CD4-positive, alpha-beta T cell treated with Interleukin-12 subunit alpha and Interleukin-12 subunit beta, for 1 hour (primary cell): ENCODE data around the gene AP1G2.
"Not testable (repeated sequence)": the region's sequence is repeated elsewhere in the genome, so short reads cannot be mapped to it uniquely, and the experiment has no call there.

Experiments
- DNase-seq: peaks from one replicate; pipeline ENCODE4 v3.0.0-alpha.2; 2020

AP1G2 gene, protein sequence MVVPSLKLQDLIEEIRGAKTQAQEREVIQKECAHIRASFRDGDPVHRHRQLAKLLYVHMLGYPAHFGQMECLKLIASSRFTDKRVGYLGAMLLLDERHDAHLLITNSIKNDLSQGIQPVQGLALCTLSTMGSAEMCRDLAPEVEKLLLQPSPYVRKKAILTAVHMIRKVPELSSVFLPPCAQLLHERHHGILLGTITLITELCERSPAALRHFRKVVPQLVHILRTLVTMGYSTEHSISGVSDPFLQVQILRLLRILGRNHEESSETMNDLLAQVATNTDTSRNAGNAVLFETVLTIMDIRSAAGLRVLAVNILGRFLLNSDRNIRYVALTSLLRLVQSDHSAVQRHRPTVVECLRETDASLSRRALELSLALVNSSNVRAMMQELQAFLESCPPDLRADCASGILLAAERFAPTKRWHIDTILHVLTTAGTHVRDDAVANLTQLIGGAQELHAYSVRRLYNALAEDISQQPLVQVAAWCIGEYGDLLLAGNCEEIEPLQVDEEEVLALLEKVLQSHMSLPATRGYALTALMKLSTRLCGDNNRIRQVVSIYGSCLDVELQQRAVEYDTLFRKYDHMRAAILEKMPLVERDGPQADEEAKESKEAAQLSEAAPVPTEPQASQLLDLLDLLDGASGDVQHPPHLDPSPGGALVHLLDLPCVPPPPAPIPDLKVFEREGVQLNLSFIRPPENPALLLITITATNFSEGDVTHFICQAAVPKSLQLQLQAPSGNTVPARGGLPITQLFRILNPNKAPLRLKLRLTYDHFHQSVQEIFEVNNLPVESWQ

DNA sequence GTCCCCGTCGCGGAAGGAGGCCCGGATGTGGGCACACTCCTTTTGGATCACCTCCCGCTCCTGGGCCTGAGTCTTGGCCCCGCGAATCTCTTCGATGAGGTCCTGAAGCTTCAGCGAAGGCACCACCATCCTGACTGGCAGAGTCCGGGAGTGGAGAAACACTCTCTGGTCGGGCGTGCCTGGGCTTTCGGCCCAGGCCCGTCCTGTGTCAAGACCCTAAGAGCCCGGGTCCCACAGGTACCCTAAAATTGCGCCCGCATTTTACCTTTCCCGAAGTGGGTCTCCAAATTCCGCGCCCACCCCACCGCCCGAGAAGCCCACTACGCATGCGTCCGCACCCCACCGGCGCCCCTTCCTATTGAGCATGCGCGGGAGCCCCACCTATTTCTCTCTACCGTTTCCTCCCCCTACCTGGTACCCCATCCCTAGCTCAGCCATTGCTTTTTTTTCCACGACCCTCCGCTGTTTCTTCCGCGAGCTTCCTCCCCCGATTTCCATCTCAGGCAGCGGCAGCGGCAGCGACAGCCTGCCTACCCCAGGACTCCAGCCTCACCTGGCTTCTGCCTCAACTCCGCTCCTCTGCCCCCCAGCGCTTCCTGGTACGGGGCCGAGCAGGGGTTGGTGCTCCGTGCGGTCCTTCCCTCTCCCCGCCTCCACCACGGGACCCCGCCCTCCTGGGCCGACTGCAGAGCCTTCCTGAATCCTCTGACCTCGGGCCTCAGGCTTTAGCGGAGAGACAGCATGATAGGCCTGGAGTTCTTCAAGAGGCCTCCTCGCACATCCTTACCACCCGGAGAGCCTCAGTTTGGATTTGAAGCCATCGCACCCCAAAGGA, at the start of gene AP1G2:
Gene AP1G2 (minus strand): TSS at position 606 of the 835 bp plus-strand sequence. CDS start 477 bp downstream, at position 129.
- DNase-seq = peak; percentile 86

DNA sequence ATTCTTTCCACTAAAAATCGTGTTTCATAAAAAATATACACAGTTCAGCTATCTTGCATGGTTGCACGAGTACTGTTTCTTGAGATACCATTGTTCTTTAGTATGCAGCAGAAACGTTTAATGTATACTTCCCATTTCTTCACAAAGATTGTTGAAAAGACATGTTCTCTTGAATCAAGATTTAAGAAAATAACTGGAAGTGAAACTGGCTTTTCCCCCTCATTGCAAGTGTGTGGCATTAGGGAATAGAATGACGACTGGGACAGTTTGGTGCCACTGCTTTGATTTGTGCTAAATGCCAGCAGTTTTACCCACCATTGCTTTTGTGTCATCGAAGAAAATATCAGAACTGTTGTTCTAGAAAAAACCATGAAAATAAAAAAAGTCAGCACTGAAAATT, 48.3 kb upstream of the AP1G2 start:
- DNase-seq = no peak

DNA sequence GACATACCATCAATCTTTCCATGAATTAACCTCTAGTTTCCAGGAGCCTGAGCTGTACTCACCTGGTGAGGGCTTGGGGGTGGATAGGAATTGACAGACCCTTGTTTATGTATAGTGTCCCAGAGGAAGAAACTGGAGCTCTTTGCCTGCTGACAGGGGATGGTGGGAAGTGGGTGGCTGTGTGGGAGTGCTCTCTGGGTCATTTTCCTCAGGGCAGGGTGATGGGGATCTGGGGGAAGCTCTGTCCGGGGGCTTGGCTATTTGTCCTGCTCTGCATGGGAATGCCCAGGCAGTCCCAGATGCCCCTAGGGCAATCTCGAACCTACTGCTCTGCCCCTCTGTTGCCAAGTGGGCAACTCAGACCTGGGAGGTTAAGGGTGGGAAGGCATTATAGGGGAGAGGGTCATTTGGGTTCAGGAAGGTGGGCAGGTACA, 46.8 kb upstream of the AP1G2 start:
- no peak for DNase-seq

DNA sequence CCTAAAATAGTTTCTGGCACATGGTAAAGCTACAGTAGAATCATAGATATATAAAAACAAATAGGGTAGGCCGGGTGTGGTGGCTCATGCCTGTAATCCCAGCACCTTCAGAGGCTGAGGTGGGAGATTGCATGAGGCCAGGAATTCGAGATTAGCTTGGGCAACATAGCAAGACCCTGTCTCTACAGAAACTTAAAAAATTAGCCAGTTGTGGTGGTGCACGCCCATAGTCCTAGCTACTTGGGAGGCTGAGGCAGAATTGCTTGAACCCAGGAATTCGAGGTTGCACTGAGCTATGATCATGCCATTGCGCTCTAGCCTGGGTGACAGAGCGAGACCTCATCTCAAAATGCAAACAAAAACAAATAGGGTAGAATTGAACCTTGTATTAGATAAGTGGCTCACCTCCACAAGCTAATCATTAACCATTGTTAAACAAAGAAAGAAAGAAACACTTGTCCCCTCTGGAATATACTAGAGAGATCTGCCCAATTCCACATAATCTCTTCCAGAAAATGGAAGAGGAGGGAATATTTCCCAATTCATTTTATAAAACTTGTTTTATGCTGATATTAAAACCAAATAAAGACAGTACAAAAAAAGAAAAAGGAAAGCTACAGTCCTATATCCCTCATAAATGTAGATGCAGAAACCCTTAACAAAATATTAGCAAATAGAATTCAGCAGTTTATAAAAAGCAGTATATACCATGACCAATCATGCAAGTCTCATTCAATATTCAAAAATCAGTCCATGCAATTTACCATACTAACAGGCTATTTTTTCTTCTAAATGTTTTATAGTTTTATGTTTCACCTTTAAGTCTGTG, 45.9 kb upstream of the AP1G2 start:
- DNase-seq = no peak

DNA sequence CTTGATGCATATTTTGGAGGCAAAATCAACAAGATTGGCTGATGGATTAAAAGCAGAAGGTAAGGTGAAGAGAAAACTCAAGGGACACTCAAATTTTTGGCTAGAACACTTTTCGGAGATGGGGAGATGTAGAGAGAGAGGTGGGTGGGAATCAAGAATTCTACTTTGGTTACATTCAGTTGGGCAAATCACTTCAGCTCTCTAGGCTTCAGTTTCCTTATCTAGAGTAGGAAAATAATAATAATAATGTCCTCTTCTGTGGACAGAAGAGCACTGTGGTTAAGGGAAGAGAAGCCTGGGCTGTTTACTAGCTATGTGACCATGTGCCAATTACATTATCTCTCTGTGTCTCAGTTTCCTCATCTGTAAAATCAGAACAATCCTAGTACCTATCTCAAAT, 45.2 kb upstream of the AP1G2 start:
- DNase-seq = no peak

- DNase-seq = no peak
These were observed 44.8 kb upstream of the AP1G2 start for GRCh38 chr14:23612354-23612732.

GRCh38 chr14:23610815-23611289, 43.3 kb upstream of the AP1G2 start:
- no peak for DNase-seq

DNA sequence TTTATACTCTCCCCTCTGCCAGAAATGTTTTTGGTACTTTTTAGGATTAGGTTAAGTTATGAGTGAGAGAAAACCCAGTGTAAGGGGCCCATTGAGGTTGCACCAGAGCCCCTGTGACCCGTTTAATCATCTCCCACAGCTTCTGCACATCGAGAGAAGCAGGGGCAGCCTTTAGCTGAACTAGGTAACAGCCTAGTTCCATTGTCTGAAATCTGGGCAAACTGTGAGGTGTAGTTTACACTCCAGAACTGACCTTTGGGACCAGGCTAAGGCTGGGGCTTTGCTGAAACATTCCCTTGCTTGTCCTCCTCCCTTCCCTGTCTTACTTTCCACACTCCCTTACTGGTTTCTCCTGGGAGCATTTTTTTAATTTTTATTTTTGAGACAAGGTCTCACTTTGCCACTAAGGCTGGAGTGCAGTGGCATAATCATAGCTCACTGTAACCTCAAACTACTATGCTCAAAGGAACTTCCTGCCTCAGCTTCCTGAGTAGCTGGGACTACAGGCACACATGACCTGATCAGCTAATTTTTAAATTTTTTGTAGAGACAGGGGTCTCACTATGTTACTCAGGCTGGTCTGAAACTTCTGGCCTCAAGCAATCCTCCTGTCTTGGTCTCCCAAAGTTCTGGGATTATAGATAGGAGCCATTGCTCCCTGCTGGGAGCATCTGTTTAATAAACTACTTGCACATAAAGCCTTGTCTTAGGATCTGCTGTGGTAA, 42.7 kb upstream of the AP1G2 start:
- DNase-seq = peak; percentile 38

GRCh38 chr14:23609411-23610089, 42.0 kb upstream of the AP1G2 start:
- not testable (repeated sequence) for DNase-seq

- no peak for DNase-seq
These were observed 41.4 kb upstream of the AP1G2 start for GRCh38 chr14:23609001-23609400.

DNA sequence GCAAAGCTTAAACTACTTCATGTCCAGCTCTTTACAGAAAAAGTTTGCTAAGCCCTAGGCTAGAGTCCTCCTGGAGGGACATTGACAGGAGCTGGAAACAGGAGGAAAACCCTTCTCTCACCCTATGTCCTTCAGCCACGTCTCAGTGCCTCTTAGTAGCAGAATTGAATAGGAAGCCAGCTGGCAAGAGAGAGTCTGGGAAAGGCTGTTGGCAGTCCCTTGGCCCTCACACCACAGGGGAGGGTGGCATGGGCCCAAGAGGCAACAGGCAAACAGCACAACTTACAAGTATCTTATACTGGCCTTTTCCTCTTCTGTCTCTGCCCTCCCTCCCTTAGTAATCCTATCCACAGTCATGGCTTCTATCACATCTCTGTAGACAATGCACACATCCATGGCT, 40.9 kb upstream of the AP1G2 start:
- DNase-seq = no peak

- DNase-seq = no peak
These were observed 38.5 kb upstream of the AP1G2 start for GRCh38 chr14:23605931-23606585.

DNA sequence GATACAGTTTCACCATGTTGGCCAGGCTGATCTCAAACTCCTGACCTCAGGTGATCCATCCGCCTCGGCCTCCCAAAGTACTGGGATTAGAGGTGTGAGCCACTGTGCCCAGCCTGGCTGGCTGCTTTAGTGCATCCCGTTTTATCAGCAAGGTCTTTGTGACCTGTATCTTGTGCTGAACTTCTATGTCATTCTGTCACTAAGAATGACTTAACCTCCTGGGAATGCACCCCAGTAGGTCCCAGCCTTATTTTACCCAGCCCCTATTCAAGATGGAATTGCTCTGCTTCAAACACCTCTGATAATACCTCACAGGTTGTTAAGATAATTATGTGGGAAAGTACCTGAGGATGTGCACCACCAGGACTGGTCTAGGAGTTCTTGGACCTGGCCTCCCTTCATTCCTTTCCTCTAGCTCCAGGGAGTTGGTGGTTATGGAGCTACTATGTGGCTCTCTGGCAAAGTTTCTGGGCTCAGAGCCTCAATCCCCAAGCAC, 37.1 kb upstream of the AP1G2 start:
- no peak for DNase-seq

DNA sequence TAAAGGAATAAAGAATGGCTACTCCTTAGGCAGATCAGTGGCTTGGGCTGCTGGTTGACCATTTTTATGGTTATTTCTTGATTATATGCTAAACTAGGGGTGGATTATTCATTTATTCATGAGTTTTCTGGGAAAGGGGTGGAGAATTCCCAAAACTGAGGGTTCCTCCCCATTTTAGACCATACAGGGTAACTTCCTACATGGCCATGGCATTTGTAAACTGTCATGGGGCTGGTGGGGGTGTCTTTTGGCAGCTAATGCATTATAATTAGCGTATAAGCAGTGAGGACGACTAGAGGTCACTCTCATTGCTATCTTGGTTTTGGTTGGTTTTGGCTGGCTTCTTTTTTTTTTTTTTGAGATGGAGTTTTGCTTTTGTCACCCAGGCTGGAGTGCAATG, 36.6 kb upstream of the AP1G2 start:
- no peak for DNase-seq

DNA sequence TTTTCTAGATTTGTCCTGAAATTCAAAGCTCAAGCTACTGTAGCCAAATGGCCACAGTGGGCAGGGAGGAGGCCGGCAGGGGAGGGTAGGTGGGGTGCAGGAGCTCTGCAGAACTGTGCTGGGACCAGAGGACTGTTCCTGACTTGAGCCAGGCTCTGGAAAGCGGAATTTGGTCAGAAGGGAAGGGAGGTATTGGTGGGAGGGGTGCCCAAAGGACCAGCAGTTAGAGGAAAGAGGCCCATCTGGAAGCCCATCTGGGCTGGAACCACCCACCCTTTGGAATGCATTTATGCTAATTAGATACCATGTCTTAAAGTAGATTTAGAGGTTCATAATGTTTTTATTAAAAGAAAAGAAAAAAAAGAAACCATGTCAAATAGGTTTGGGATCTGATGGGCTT, 35.5 kb upstream of the AP1G2 start:
- no peak for DNase-seq

GRCh38 chr14:23602181-23603095, 34.8 kb upstream of the AP1G2 start:
- no peak for DNase-seq

GRCh38 chr14:23601845-23602180, 34.2 kb upstream of the AP1G2 start:
- no peak for DNase-seq

GRCh38 chr14:23601424-23601823, 33.8 kb upstream of the AP1G2 start:
- no peak for DNase-seq

DNA sequence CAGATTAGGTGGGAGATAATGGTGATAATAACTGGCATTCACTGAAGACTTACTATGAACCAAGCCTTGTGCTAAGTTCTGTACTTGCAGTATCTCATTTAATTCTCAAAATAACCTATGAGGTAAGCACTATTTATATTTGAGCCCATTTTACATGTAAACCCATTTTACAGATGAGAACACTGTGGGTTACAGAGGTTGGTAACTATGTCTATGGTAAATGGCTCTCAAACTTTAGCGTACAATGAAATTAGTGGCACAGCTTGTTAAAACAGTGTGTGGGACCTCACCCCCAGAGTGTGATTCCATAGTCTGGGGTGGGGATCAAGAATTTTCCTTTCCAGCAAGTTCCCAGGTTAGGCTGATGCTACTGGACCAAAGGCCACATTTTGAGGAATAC, 33.2 kb upstream of the AP1G2 start:
- no peak for DNase-seq
